GM20000 (cell line): Measurements from ENCODE around the gene ARID3B.

Experiments
- DNase-seq: peaks from one replicate; pipeline ENCODE4 v3.0.0; 2012; ENCODE audit warnings: low spot score
- TF ChIP-seq, protein P1 (sequence below): IDR thresholded peaks from 2 replicates; pipeline ENCODE4 v1.5.1; 2012; ENCODE audit warnings: mild to moderate bottlenecking, control low read depth; ENCODE audit errors: extremely low read depth, missing control alignments

ARID3B gene

DNA sequence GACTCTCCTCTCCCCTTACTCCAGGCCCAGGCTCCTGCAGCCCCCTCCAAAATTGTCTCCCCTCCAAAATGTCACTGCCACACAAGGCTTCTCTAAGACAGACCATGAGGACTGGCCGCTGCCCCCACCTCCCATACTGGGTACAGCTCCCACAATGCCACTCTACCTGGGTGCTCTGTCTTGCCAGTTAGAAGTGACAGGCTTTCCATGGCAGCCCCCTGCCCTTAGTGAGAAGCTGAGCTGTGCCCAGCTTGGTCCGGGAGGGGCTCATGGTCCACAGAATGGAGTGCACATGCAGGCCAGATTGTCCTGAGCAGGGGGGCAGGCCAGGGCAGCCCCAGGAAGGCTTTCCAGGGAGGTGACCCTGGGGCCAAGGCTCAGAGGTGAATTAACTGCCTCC, 71.7 kb downstream of the ARID3B start:
- DNase-seq = no peak
- TF ChIP-seq, protein P1, sequence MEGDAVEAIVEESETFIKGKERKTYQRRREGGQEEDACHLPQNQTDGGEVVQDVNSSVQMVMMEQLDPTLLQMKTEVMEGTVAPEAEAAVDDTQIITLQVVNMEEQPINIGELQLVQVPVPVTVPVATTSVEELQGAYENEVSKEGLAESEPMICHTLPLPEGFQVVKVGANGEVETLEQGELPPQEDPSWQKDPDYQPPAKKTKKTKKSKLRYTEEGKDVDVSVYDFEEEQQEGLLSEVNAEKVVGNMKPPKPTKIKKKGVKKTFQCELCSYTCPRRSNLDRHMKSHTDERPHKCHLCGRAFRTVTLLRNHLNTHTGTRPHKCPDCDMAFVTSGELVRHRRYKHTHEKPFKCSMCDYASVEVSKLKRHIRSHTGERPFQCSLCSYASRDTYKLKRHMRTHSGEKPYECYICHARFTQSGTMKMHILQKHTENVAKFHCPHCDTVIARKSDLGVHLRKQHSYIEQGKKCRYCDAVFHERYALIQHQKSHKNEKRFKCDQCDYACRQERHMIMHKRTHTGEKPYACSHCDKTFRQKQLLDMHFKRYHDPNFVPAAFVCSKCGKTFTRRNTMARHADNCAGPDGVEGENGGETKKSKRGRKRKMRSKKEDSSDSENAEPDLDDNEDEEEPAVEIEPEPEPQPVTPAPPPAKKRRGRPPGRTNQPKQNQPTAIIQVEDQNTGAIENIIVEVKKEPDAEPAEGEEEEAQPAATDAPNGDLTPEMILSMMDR = no peak

DNA sequence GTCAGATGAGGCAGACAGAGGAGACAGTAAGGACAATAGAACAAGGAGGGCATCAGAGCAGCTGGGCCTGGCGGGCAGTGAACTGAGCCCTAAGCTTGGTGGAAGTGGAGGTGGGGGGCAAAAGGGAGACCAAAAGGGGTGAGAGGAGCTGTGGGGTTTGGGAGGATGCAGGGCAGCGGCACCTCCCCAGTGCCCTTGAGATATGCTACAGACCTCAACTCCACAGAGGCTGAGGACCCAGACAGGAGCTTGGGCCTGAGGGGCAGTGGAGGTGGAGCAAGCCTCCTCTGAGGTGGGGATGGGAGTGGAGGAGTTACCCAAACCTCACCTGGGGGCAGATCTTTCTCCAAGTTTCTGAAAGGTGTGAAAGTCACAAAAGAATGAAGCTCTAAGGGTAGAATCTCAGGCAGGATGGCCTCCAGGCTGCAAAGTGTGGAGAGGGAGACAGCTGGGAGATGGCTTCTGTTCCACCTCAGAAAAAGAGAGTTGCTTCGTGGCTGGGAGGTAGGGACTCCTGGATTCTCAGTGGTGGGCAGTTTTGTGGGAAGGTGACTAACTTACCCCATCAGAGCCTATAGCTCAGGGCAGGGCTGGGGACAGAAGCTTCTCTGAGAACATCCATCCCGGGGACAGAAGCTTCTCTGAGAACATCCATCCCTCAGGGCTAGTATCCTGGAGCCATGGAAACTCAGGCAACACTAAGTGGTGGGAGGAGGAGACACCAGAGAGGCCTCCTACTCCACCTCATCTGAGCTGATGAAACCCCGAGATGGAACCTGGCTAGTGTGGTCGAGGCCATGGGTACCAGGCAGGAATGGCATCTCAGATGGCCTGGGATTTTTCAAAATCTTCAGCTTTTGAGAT, 72.3 kb downstream of the ARID3B start:
- DNase-seq = no peak
- TF ChIP-seq, protein P1 = no peak

DNA sequence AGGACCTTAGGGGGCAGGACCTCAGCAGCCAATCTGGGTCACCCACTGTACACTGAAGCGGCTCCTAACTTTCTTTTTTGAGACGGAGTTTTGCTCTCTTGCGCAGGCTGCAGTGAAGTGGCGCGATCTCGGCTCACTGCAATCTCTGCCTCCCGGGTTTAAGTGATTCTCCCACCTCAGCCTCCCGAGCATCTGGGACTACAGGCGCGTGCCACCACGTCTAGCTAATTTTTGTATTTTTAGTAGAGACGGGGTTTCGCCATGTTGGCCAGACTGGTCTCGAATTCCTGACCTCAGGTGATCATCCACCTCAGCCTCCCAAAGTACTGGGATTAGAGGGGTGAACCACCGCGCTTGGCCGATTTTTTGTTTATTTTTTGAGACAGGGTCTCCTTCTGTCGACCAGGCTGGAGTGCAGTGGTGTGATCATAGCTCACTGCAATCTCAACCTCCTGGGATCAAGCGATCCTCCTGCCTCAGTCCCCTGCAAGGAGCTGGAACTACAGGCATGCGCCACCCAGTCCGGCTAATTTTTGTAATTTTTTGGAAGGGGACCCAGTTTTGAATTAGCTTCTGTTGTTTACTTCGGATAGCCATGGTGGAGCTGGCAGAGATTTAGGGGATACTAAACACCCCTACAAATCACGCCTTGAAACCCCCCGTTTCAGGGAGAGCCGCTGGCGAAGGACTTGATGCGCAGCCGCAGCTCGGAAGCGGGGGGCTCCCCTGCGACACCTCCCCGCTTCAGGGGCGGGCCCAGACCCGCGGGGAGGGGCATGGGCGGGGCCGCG, 73.1 kb downstream of the ARID3B start:
- no peak for DNase-seq
- TF ChIP-seq, protein P1 = no peak

DNA sequence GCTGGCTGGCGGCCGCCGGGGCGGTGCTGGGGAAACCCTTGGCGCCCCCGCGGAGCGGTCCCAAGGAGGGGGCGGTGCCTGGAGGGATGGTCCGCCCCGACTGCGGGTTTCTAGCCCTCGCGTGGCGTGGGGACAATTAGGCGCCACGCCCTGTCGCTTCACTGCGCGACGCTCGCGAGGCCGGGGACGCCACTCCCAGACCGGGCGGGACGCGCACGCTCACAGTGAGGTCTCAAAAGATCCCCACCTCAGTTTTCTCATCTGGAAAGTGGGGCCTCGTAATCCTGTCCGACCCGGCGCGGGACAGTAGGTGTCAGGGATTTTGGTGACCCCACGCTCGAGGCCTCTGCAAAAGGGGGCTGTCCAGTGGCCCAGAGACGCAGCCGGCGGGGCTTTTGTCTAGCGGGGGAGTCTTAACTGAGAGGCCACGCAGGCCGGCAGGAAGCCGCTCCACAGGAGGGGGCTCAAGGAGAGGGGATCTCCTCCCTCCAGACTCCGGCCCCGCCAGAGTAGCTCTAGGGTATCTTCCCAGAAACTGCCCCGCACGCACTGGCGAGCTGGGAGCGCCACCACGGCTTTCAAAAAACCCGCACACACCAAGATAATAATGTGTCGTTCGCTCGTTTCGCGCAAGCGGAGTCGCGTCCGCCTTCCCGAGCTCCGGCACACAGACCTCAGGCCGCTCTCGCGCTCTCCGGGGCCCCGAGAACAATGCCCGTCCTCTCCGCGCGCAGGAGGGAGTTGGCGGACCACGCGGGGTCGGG, 73.9 kb downstream of the ARID3B start:
- peak; percentile 98 for DNase-seq

DNA sequence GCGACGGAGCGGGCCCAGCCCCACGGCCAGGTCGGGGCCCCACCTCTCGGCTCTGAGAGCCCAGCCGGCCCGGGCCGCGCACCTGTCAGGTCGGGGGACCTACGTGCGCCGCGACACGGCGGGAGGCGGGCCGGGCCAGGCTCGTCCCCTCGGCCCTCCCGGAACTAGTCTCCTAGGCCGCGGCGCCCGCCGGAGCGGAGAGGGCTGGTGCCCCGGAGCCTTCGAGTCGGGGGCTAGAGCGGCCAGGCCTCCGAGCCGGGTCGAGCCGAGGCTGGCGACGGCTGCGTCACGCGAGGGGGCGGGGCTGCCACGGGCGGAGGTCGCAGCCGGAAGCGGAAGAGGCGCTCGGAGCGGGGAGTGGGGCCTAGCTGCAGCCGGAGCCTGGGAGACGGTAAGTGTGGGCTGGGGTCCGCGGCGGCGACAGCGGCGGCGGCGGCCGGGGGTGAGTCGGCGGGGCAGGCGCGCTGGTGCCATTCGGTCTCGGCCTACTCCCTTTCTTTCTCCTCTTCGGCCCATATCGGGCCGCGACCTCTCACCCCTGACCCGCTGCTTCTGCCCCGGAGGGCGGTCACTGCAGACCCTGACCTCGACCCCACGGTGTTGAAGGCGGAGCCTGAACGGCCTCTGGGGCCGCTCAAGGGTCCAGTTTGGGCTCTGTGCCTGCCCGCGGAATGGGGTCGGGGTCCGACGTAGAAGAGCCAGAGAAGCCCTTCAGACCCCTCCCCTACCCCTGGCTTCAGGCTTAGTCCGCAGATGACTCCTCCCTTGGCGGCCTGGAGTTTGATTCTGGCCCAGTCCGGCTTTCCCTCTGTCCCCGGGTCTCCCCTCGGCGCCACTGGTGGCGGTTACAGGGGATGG, 74.7 kb downstream of the ARID3B start, which contains the start of gene CLK3:
Gene CLK3 (plus strand): TSS at position 329 of the 858 bp plus-strand sequence. CDS start 3,361 bp downstream, outside the sequence.
- peak; percentile 100 for DNase-seq
- TF ChIP-seq, protein P1 = no peak

More for the DNA sequence above, 73.9 kb downstream of the ARID3B start:
- TF ChIP-seq, protein P1 = no peak

DNA sequence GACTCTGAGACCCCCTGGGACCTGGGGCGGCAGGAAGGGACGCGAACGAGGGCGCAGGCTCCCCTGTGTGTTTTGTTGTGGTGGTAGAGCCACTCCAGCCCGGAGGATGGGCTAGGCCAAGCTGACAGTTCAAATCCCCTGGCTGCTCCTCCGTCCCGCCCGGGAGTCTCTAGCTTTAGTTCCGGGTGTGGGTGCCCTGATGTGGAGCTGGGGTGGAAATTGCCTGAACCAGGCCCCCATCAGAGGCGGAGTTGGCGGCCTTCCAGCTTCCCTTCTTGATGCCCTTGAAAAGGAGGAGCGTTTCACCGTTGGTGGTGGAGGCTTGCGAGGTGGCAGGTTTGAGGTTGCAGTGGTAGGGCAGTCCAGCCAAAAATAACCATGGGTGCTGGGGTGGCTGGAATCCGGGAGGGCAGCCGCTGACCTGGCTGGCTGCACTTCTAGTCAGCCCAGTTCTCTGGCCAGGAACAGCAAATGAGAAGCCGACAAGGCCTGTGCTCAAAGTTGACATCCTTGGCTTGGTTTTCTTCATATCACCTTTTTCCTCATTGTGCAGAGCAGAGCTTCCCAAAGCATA, 75.4 kb downstream of the ARID3B start:
- DNase-seq = peak; percentile 53
- TF ChIP-seq, protein P1 = no peak
